Thyroid gland (tissue), 4 donors: ENCODE measurements around the gene LHPP. TPM values are rescaled to one million over a fixed set of nuclear protein-coding genes. Genes with fewer than 3 reads are reported as not detected.

ENCODE experiments used
- DNase-seq, 2 donors: peaks; one replicate each; pipeline ENCODE4 v3.0.0-alpha.2; 2019
- H3K27ac ChIP-seq, 3 donors: fragments of 200-600 bp; sonication (generic); 1 replicate in 2 of 3; 2 replicates in 1 of 3; pipeline ENCODE4 v1.5.1; 2016 to 2019; ENCODE audit warnings: mild to moderate bottlenecking in 1 of 3, moderate library complexity in 1 of 3
- H3K27me3 ChIP-seq: fragments of 200-600 bp; sonication (generic); one replicate; pipeline ENCODE4 v1.5.1; 2019
- H3K36me3 ChIP-seq, 2 donors: fragments of 200-600 bp; sonication (generic); one replicate each; pipeline ENCODE4 v1.5.1; 2016 to 2019
- H3K4me1 ChIP-seq, 2 donors: fragments of 200-600 bp; sonication (generic); one replicate each; pipeline ENCODE4 v1.5.1; 2017 to 2019
- H3K4me3 ChIP-seq, 3 donors: fragments of 200-600 bp; sonication (generic); replicated peaks in 1 of 3; 1 replicate in 2 of 3; 2 replicates in 1 of 3; pipeline ENCODE4 v1.5.1; 2016; ENCODE audit warnings: mild to moderate bottlenecking in 1 of 3
- H3K9me3 ChIP-seq: fragments of 200-600 bp; sonication (generic); one replicate; pipeline ENCODE4 v1.5.1; 2017
- POLR2A ChIP-seq, 2 donors: fragments of 450-650 bp; IDR thresholded peaks; one replicate each; pipeline ENCODE4 v1.6.1; 2017; ENCODE audit warnings: antibody characterized with exemption in 2 of 2, mild to moderate bottlenecking in 2 of 2, moderate library complexity in 1 of 2
- WGBS, 2 donors: methylation state at CpG; one replicate each; pipeline ENCODE4 v1.1.5; 2017; 5-methylcytosine and 5-hydroxymethylcytosine counted together
- intact Hi-C: fragments of 100-400 bp; cut with DNase I; formaldehyde crosslinking; loops from one replicate; pipeline ENCODE4 v1.15.1; 2023
- total RNA-seq, 4 donors: library from RNA; depleted of rRNA; stranded (reverse); fragments of >200 nt; gene quantifications; one replicate each; pipeline ENCODE4 v1.2.3, GENCODE V29; 2016
- TF ChIP-seq, protein P1 (sequence below), 6 experiments: fragments of 200-600 bp in 3 of 6; fragments of 450-650 bp in 3 of 6; sonication (generic) in 3 of 6; IDR thresholded peaks; one replicate each; pipeline ENCODE4 v1.5.1; 2016 to 2019; ENCODE audit warnings: antibody characterized with exemption in 6 of 6, mild to moderate bottlenecking in 2 of 6, inconsistent platforms in 1 of 6, moderate library complexity in 1 of 6

Gene LHPP
- total RNA-seq, 4 donors from 2014 or later = 8.3 to 69.9 (median 48.3) TPM

- WGBS, 2 donors = 44 to 50% methylated on average over 10 of the region's 10 CpGs
- TF ChIP-seq POLR2A (IDR thresholded peaks at IDR 0.05) = no peak
- TF ChIP-seq, protein P1, sequence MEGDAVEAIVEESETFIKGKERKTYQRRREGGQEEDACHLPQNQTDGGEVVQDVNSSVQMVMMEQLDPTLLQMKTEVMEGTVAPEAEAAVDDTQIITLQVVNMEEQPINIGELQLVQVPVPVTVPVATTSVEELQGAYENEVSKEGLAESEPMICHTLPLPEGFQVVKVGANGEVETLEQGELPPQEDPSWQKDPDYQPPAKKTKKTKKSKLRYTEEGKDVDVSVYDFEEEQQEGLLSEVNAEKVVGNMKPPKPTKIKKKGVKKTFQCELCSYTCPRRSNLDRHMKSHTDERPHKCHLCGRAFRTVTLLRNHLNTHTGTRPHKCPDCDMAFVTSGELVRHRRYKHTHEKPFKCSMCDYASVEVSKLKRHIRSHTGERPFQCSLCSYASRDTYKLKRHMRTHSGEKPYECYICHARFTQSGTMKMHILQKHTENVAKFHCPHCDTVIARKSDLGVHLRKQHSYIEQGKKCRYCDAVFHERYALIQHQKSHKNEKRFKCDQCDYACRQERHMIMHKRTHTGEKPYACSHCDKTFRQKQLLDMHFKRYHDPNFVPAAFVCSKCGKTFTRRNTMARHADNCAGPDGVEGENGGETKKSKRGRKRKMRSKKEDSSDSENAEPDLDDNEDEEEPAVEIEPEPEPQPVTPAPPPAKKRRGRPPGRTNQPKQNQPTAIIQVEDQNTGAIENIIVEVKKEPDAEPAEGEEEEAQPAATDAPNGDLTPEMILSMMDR (IDR thresholded peaks at IDR 0.05) = peak in 1 of 6 experiments; percentile 6
- no peaks in the 10 kb centered on the region for H3K27me3 ChIP-seq
- intact Hi-C loops = no loop called here
- H3K4me1 ChIP-seq = peaks cover 32 to 35% of the 10 kb centered on the region in 2 donors
- H3K36me3 ChIP-seq = no peaks in the 10 kb centered on the region
- no peak overlapping the region for H3K4me3 ChIP-seq
- peak; percentile 60 to 70 for DNase-seq
- H3K27ac ChIP-seq = peak overlapping the region in 2 of 3 donors; percentile 19 to 52
- no peaks in the 10 kb centered on the region for H3K9me3 ChIP-seq
These were observed 20.7 kb downstream of the LHPP start for GRCh38 chr10:124482236-124482800.

DNA sequence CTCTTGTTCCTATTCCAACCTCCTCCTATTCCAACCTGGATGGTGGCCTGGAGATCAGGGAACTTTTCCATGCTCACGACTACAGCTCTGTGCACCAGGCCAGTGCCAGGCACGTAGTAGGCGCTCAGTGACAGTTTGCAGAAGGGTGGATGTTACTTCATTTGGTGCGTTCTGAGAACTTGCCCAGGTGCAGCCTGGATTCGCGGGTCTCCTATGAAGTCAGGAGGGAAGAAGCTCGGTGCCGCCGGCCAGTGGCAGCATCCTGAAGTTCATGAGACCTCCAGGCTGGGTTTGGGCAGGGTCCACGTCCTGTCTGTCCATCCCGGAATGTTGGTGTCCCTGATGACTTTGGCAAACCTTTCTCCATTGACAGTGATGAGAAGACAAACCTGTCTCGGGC, 21.3 kb downstream of the LHPP start:
- intact Hi-C loops = no loop called here
- TF ChIP-seq, protein P1 (IDR thresholded peaks at IDR 0.05) = no peak
- TF ChIP-seq POLR2A (IDR thresholded peaks at IDR 0.05) = no peak
- WGBS, 2 donors = 90 to 93% methylated on average over 12 of the region's 12 CpGs
- DNase-seq = no peak
- Histone ChIP-seq H3K27me3 (no peaks in the 10 kb centered on the region), H3K4me1 (peaks cover 27 to 30% of the 10 kb centered on the region in 2 donors), H3K4me3 (no peak overlapping the region), H3K36me3 (no peaks in the 10 kb centered on the region), H3K27ac (no peak overlapping the region), H3K9me3 (no peaks in the 10 kb centered on the region)

GRCh38 chr10:124484031-124484430, 22.4 kb downstream of the LHPP start:
- Histone ChIP-seq H3K9me3 (no peaks in the 10 kb centered on the region), H3K4me3 (no peak overlapping the region), H3K27me3 (no peaks in the 10 kb centered on the region), H3K36me3 (no peaks in the 10 kb centered on the region), H3K27ac (peak overlapping the region in 1 of 3 donors; percentile 31), H3K4me1 (peaks cover 22 to 31% of the 10 kb centered on the region in 2 donors)
- WGBS, 2 donors = 70 to 92% methylated on average over 3 to 4 of the region's 17 CpGs
- no peak for TF ChIP-seq POLR2A (IDR thresholded peaks at IDR 0.05)
- TF ChIP-seq, protein P1 (IDR thresholded peaks at IDR 0.05) = no peak
- peak; percentile 67 to 76 for DNase-seq
- intact Hi-C loops = no loop called here

- Histone ChIP-seq H3K4me1 (peaks cover 22 to 31% of the 10 kb centered on the region in 2 donors), H3K9me3 (no peaks in the 10 kb centered on the region), H3K4me3 (no peak overlapping the region), H3K27ac (peak overlapping the region in 1 of 3 donors; percentile 31), H3K27me3 (no peaks in the 10 kb centered on the region), H3K36me3 (no peaks in the 10 kb centered on the region)
- DNase-seq = no peak
- no peak for TF ChIP-seq POLR2A (IDR thresholded peaks at IDR 0.05)
- TF ChIP-seq, protein P1 (IDR thresholded peaks at IDR 0.05) = no peak
- WGBS, 2 donors = 83 to 94% methylated on average over 2 of the region's 2 CpGs
- intact Hi-C loops = no loop called here
These were observed 23.0 kb downstream of the LHPP start for GRCh38 chr10:124484661-124485060.

DNA sequence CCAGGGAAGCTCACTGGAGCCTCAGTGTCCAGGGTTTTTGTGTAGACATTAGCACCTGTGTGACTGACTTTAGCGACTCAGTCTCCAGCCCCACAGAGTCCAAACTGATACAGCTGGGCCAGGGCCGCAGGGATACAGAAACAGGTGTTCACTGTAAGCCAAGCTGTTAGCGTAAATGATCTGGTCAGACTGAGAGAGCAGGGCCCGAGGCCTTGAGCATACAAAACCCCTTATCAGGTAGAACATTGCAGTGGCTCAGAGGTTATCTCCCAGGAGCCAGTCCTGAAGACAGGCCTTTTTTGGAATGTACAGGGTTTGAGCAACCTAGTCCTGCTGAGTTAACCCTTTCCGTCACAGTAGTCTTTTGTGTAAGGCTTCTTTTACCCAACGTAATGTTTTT, 25.0 kb downstream of the LHPP start:
- Histone ChIP-seq H3K4me1 (peaks cover 19 to 24% of the 10 kb centered on the region in 2 donors), H3K27me3 (no peaks in the 10 kb centered on the region), H3K9me3 (no peaks in the 10 kb centered on the region), H3K27ac (no peak overlapping the region), H3K4me3 (no peak overlapping the region), H3K36me3 (no peaks in the 10 kb centered on the region)
- intact Hi-C loops = no loop called here
- no peak for TF ChIP-seq POLR2A (IDR thresholded peaks at IDR 0.05)
- TF ChIP-seq, protein P1 (IDR thresholded peaks at IDR 0.05) = no peak
- WGBS, 2 donors = 96 to 98% methylated on average over 6 of the region's 6 CpGs
- DNase-seq = no peak
